ENCODE results near the gene SRPX2. TPM values are rescaled to one million over a fixed set of nuclear protein-coding genes. Genes with fewer than 3 reads are reported as not detected.

Gene SRPX2
- total RNA-seq, 1 experiment from 2014 or later: 31.5 TPM

GRCh38 chrX:100700809-100701208 is 56.8 kb downstream of the SRPX2 start:
- CTCF ChIA-PET: no interaction called here
- H3K4me3 Mint-ChIP-seq (ENCODE audit: low read depth, unreplicated experiment): no peak overlapping the region
- no peak for TF ChIP-seq CTCF (IDR thresholded peaks at IDR 0.05; ENCODE audit: unreplicated experiment)
- no peaks in the 10 kb centered on the region for H3K27me3 Mint-ChIP-seq (ENCODE audit: unreplicated experiment)
- H3K36me3 Mint-ChIP-seq (ENCODE audit: insufficient read depth, unreplicated experiment): no peaks in the 10 kb centered on the region
- DNase-seq: no peak
- H3K4me1 Mint-ChIP-seq (ENCODE audit: low read depth, unreplicated experiment): no peaks in the 10 kb centered on the region
- no peak overlapping the region for H3K27ac Mint-ChIP-seq (ENCODE audit: unreplicated experiment)
- BruUV-seq (replicated peaks): no TSS peak
- intact Hi-C loops (cut with micrococcal nuclease; ENCODE audit: unreplicated experiment): no loop called here
- no peaks in the 10 kb centered on the region for H3K9me3 Mint-ChIP-seq (ENCODE audit: low read depth, unreplicated experiment)

GRCh38 chrX:100704581-100705203 is 60.7 kb downstream of the SRPX2 start:
- BruUV-seq (replicated peaks): no TSS peak
- H3K36me3 Mint-ChIP-seq (ENCODE audit: insufficient read depth, unreplicated experiment): no peaks in the 10 kb centered on the region
- H3K4me3 Mint-ChIP-seq (ENCODE audit: low read depth, unreplicated experiment): no peak overlapping the region
- no peak overlapping the region for H3K27ac Mint-ChIP-seq (ENCODE audit: unreplicated experiment)
- intact Hi-C loops (cut with micrococcal nuclease; ENCODE audit: unreplicated experiment): no loop called here
- no peaks in the 10 kb centered on the region for H3K4me1 Mint-ChIP-seq (ENCODE audit: low read depth, unreplicated experiment)
- CTCF ChIA-PET: no interaction called here
- H3K9me3 Mint-ChIP-seq (ENCODE audit: low read depth, unreplicated experiment): no peaks in the 10 kb centered on the region
- no peak for TF ChIP-seq CTCF (IDR thresholded peaks at IDR 0.05; ENCODE audit: unreplicated experiment)
- no peak for DNase-seq
- no peaks in the 10 kb centered on the region for H3K27me3 Mint-ChIP-seq (ENCODE audit: unreplicated experiment)

DNA sequence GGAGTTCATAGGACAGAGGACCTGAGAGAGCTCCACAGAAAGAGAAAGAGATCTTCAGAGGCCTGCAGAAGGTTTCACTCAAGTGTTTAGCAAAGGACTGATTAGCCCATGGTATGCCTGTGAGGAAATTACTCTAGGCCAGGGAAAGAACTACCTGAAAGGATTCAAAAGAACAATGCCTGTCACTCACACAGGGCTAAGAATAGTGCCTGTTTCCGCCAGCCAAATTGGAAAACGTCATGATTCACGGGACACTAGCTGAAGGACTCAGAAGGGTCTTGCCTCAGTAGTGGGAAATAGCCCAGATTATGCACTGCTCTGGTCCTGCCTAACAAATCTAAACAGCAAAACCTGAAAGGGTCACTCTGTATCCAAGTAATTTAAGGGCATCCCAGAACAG is 66.8 kb downstream of the SRPX2 start:
- no peaks in the 10 kb centered on the region for H3K27me3 Mint-ChIP-seq (ENCODE audit: unreplicated experiment)
- no peaks in the 10 kb centered on the region for H3K9me3 Mint-ChIP-seq (ENCODE audit: low read depth, unreplicated experiment)
- intact Hi-C loops (cut with micrococcal nuclease; ENCODE audit: unreplicated experiment): no loop called here
- no TSS peak for BruUV-seq (replicated peaks)
- DNase-seq: no peak
- TF ChIP-seq CTCF (IDR thresholded peaks at IDR 0.05; ENCODE audit: unreplicated experiment): no peak
- CTCF ChIA-PET: no interaction called here
- H3K4me1 Mint-ChIP-seq (ENCODE audit: low read depth, unreplicated experiment): no peaks in the 10 kb centered on the region
- no peak overlapping the region for H3K27ac Mint-ChIP-seq (ENCODE audit: unreplicated experiment)
- no peak overlapping the region for H3K4me3 Mint-ChIP-seq (ENCODE audit: low read depth, unreplicated experiment)
- no peaks in the 10 kb centered on the region for H3K36me3 Mint-ChIP-seq (ENCODE audit: insufficient read depth, unreplicated experiment)

- no peaks in the 10 kb centered on the region for H3K36me3 Mint-ChIP-seq (ENCODE audit: insufficient read depth, unreplicated experiment)
- peaks cover 13% of the 10 kb centered on the region for H3K4me1 Mint-ChIP-seq (ENCODE audit: low read depth, unreplicated experiment)
- no peaks in the 10 kb centered on the region for H3K27me3 Mint-ChIP-seq (ENCODE audit: unreplicated experiment)
- no peak for DNase-seq
- no peak overlapping the region for H3K27ac Mint-ChIP-seq (ENCODE audit: unreplicated experiment)
- H3K4me3 Mint-ChIP-seq (ENCODE audit: low read depth, unreplicated experiment): no peak overlapping the region
- no peaks in the 10 kb centered on the region for H3K9me3 Mint-ChIP-seq (ENCODE audit: low read depth, unreplicated experiment)
- CTCF ChIA-PET: interaction anchor here (1.3 kb wide), 1 partner anchor 14 kb away, joined by 4 read pairs; the partner anchor contains the start of gene SYTL4
- BruUV-seq (replicated peaks): no TSS peak
- intact Hi-C loops (cut with micrococcal nuclease; ENCODE audit: unreplicated experiment): no loop called here
- TF ChIP-seq CTCF (IDR thresholded peaks at IDR 0.05; ENCODE audit: unreplicated experiment): no peak
These were observed 73.4 kb downstream of the SRPX2 start for GRCh38 chrX:100717363-100717762.
